ELR (cell line): ENCODE measurements around the gene RANBP6.
A peak's percentile ranks its signal among the peaks of the same experiment; 100 is the strongest.
"Not testable (repeated sequence)": the region's sequence is repeated elsewhere in the genome, so short reads cannot be mapped to it uniquely, and the experiment has no call there.

Source experiments
- DNase-seq: peaks from one replicate; pipeline ENCODE4 v3.0.0-alpha.2; 2015; ENCODE audit warnings: low read depth

Gene RANBP6

DNA sequence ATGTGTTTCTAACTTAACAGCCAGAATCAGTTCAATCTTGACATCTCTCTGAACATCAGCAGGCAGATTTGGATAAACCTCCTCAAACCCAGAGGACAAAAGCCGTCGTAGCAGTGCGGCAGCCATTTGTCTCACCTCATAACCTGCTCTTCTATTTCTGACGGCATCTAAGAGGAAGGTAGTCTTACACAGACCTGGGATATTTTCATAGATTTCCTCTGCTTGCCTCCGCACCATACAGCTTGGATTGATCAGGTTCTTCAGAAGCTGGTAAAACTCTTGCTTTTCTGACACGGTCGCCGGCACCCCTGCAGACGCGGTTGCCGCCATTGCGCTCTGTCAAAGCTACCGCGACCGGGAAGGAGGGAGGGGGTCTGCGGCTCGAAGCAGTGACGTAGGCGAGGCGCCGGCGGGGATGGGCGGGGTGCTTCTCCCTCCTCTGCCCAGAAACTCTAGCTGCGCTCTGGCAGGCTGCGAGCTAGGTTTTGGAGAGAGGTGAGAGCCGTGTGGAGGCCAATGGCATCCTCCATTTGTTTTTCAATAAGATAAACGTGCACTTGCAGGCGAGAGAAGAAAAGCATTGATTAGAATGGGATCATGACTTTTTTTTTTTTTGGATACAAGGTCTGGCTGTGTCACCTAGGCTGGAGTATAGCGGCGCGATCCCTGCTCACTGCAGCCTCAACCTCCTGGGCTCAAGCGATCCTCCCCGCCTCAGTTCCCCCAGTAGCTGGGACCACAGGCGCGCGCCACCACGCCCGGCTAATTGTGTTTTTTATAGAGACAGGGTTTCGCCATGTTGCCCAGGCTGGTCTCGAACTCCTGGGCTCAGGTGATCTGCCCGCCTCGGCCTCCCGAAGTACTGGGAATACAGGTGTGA lies at the start of gene RANBP6:
RANBP6 (minus strand) TSS at position 347 of the 880 bp plus-strand sequence; CDS start at position 330, 17 bp downstream.
- peak; percentile 86 for DNase-seq

DNA sequence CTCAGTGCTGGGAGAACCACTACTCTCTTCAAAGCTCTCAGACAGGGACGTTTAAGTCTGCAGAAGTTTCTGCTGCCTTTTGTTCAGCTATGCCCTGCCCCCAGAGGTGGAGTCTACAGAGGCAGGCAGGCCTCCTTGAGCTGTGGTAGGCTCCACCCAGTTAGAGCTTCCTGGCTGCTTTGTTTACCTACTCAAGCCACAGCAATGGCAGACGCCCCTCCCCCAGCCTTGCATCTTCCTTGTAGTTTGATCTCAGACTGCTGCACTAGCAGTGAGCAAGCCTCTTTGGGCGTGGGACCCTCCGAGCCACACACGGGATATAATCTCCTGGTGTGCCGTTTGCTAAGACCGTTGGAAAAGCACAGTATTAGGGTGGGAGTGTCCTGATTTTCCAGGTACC lies 47.7 kb upstream of the RANBP6 start:
- DNase-seq: not testable (repeated sequence)

GRCh38 chr9:6055666-6056065 lies 40.2 kb upstream of the RANBP6 start:
- no peak for DNase-seq

DNA sequence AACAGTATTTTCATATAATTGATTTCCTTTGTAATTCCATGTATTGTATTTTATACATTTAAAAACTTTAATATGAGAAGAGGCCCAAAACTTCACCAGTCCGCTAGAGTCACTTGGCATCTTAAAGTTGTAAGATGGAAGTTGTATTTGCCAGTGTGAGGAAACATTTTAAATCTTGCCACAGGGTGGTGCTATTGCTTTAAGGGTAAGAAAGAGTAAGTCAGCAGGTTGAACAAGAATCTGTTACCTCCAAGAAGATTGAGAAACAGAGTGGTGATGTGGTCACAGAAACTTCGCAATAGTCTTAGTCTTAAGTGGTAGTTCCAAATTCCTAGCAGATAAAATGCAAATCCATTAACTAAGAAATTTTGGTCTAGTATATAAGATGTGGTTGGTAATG lies 39.8 kb upstream of the RANBP6 start:
- DNase-seq: peak; percentile 88

DNA sequence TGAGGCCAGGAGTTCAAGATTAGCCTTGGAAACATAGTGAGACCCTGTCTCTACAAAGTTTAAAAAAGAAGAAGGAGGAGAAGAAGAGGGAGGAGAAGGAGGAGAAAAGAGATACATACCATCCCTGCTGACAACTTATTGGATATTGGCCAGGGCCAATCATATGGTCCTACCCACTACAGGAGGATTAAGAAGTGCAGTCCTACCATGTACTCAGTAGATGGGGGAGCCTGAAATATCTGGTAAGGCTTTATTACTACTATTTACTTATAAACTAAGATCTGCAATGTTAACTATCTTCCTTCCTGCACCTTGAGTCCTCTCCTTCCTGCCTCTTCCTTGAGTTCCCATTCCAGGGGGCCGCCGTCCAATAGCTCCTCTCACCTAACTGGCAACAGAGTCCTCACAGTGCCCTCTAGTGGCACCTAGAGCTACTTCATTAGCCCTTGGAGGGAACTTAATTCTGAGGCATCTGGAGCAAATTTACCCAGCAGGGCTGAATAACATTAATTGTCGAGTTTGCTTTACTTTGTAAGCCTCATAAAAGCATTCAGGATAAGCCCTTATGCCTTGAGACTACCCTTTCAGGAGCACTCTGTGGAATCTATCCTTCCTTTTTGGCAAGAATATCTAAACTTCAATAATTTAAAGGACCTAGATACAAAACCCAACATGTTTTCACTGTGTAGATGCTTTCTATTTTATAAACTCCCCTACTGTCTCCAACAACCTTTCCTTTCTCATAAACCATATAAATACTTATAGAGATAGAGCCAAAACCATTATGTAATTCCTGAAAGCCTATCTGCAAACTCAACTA lies 39.1 kb upstream of the RANBP6 start:
- DNase-seq: peak; percentile 80

DNA sequence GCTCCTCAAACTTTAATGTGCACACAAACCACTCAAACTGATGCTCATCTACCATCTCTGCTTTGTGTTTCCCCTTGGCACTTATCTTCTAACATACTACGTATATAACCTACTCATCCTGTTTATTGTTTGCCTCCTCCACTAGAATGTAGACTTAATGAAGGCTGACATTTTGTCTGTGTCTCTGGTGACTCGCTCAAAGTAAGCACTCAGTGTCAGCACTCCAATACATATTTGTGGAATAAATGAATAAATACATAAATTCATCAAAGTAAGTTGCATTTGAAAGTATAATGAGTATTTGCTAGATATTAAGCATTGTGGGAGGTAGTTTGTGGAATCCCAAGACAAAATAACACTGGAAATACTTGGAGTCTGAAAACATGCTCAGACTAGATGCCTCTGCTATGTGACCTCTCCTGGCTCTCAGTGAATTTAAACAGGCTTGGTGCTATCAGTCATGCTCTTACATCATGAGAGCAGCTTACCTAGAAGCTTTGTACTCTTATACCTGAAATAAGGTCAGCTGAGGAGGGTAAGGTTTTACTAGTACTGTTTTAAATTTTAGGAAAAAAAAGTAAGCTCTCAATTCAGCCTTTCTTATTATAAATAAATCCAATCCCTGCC lies 37.0 kb upstream of the RANBP6 start:
- no peak for DNase-seq

DNA sequence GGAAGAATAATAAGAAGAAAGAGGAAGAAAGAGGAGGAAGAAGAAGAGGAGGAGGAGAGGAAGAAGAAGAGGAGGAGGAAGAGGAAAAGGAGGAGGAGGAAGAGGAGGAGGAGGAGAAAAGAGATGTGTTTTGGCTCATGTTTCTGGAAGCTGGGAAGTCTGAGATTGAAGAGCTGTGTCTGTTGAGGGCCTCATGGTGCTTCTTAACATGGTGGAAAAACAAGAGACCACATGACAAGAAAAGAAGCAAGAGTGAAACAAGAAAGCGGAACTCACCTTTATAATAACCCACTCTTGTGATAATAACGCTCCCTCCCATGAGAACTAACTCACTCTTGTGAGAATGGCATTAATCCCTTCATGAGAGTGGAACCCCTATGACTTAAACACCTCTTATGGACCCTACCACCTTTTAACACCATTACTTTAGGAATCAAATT lies 36.1 kb upstream of the RANBP6 start:
- no peak for DNase-seq

DNA sequence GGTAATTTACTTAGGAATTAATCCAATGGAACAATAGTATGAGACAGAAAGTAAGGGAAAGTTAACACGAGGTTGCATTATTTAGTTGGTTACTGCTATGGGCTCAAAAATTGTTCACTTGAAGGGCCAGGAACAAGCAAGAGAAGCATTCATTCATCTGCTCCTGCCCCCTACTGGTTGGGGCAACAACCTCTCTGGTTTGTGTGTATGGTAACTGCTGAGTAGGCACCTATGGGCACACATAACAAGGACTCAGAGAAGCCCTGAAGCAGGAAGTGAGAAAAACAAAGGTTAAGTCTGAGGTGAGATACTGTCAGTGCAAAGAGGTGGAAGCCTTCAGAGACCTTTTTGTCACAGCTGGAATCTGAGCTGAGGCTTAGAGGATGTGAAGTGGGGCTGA lies 34.4 kb upstream of the RANBP6 start:
- DNase-seq: peak; percentile 19

GRCh38 chr9:6048039-6048438 lies 32.6 kb upstream of the RANBP6 start:
- no peak for DNase-seq

DNA sequence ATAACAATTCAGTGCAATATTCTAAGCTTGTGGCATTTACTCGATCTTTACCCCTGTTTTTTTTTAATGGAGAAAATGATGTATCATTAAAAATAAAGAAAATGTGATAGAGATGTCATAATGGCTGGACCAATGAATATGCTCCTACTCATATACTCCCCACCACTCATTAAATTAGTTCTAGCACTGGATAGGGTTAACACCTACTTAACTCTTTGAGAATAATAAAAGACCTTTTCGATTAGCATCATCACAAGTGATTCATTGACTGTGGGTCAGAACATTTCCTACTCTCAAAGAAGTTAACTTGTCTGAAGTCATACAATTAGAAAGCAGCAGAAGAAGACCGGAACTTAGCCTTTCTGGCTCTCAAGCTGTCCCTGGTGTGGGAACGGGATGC lies 31.6 kb upstream of the RANBP6 start:
- no peak for DNase-seq

DNA sequence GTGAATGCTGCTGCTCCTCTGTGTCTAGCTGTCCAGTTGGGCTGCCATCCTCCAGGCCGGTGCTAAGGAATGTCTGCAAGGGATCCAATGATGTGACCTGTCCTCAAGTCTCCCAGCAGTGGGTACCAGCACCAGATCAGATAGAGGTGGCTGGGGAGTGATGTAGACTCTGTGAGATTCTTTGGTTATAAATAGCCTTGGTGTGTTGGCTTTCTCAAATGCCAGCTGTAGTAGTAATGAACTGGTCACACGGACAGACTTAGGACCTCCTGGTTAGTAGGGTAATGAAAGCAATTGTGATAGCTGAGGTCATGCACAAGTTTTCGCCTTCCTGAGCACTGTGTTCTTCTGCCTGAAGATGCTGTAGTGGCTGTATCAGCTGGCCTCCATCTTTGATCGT lies 29.9 kb upstream of the RANBP6 start:
- DNase-seq: no peak

- DNase-seq: no peak
Measured at GRCh38 chr9:6040077-6040476, 24.7 kb upstream of the RANBP6 start.

GRCh38 chr9:6036391-6036790 lies 21.0 kb upstream of the RANBP6 start:
- DNase-seq: no peak

DNA sequence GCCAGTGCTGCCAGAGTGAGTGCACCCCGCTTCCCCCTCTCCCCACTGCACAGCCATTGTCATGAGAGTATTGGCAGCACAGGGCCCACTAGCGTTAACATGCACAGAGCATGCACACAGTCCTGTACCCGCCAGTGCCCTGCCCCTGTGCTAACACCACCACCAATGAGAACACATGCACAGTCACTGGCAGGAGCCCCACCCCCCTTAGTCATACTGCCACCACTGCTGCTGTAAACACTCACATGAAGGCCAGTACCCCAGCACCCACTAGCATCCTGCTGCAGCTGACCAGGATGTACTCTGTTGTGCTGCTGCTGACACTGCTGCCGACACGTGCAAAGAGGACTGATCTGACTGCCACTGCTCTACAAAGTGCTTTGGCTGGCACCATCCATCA lies 19.5 kb upstream of the RANBP6 start:
- DNase-seq: peak; percentile 44

DNA sequence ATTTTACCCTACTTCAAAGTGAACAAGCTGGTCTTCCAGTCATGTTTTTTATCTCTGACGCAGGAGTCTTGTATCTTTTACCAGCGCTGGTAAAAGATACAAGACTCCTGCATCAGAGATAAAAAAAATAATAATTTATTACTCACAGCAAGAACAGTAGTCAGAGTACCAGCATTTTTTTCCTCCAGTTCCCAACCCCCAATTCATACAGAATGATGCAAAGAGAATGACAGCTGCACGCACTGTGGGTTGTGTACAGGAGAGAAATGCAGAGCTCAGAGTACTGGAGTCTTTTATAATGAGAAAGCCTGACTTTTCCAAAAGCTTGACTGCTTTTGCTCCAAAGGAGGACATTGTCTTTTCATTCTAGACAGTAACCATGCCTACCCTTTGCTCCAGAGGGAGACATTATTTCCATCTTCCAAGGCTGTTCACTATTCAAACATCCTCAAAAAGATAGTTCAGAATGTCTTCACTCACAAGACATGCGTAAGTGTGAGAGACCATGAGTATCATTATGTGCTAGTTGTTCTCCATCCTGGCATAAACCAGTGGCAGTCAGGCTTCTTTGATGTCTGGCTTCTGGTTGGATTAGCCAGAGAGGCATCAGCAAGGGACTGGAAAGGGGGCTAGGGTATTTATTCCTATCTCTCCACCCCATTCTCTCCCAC lies 14.3 kb upstream of the RANBP6 start:
- DNase-seq: no peak

GRCh38 chr9:6024035-6024554 lies 8.7 kb upstream of the RANBP6 start:
- peak; percentile 34 for DNase-seq

GRCh38 chr9:6016975-6017374 lies 1.6 kb upstream of the RANBP6 start:
- not testable (repeated sequence) for DNase-seq

GRCh38 chr9:6014670-6015270 lies 654 bp downstream of the RANBP6 start:
- DNase-seq: peak; percentile 86

DNA sequence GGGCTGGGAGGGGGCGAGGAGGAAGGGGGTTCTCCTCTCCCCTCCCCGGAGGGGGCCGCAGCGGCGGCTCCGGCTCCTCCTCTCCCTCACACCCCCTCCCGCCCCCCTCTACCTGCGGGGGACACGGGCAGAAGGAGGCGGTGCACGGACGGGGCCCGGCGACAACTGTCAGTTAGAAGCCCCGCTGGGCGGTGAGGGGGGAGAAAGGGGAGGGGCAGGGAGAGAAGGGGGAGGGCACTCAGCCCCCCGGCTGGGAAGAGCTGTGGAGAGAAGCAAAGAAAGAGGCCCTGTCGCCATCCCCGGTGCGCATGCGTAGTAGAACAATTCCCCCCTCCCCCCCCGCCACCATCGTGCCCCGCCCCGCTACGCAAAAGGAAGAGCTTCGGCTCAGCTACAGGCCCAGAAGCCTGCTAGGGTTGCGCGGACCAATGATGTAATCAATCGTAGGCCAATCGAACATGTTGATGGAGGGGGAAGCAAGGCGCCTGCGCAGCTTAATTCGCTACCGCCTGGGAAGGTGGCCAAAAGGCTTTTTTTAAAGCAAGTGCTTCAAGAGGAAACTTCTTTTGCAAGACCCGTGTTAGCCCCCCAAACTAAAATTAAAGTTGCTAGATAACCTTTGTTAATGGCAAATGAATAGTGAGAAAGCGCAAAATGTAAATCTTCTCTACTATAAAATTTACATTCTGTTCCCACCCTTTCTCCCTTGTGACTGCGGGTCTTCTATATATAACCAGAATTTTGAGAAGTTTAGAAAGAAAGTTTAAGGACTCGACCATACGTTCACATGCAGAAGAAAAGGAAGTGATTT lies 7.0 kb downstream of the RANBP6 start:
- DNase-seq: peak; percentile 98

- DNase-seq: peak; percentile 66
Measured at GRCh38 chr9:6007770-6008168, 7.7 kb downstream of the RANBP6 start.
